ENCODE results near the gene TRPM4. TPM values are rescaled to one million over a fixed set of nuclear protein-coding genes. Genes with fewer than 3 reads are reported as not detected.

Gene TRPM4
- total RNA-seq, 2 experiments from 2014 or later = 20.9 to 44.2 TPM

GRCh38 chr19:49243129-49243528, 85.5 kb downstream of the TRPM4 start:
- no peak overlapping the region for H3K4me2 ChIP-seq (ENCODE audit: low read length)
- H3K79me2 ChIP-seq (ENCODE audit: insufficient read depth, low read depth, low read length) = no peaks in the 10 kb centered on the region
- no peak overlapping the region for H2AFZ ChIP-seq (ENCODE audit: low read length)
- ChIA-PET CTCF (ENCODE audit: unreplicated experiment) (no interaction called here), POLR2A (no interaction called here)
- no peak for TF ChIP-seq EZH2phosphoT487 (IDR thresholded peaks at IDR 0.05; ENCODE audit: borderline replicate concordance, low read depth, low read length)
- TF ChIP-seq, protein P1, sequence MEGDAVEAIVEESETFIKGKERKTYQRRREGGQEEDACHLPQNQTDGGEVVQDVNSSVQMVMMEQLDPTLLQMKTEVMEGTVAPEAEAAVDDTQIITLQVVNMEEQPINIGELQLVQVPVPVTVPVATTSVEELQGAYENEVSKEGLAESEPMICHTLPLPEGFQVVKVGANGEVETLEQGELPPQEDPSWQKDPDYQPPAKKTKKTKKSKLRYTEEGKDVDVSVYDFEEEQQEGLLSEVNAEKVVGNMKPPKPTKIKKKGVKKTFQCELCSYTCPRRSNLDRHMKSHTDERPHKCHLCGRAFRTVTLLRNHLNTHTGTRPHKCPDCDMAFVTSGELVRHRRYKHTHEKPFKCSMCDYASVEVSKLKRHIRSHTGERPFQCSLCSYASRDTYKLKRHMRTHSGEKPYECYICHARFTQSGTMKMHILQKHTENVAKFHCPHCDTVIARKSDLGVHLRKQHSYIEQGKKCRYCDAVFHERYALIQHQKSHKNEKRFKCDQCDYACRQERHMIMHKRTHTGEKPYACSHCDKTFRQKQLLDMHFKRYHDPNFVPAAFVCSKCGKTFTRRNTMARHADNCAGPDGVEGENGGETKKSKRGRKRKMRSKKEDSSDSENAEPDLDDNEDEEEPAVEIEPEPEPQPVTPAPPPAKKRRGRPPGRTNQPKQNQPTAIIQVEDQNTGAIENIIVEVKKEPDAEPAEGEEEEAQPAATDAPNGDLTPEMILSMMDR (conservative IDR thresholded peaks at IDR 0.05; ENCODE audit: low read length) = no peak
- H3K9me2 ChIP-seq (ENCODE audit: insufficient read depth, low read length) = no peaks in the 10 kb centered on the region
- no peak overlapping the region for H3K27ac ChIP-seq (ENCODE audit: low read depth, low read length, poor library complexity, severe bottlenecking)
- no TSS peak for BruUV-seq (replicated peaks)
- no peaks in the 10 kb centered on the region for H4K20me1 ChIP-seq (ENCODE audit: insufficient read depth, low read length)
- H3K9me3 ChIP-seq (ENCODE audit: low read length) = no peaks in the 10 kb centered on the region
- H3K4me1 ChIP-seq (ENCODE audit: insufficient read depth, low read length, poor library complexity, severe bottlenecking) = no peaks in the 10 kb centered on the region
- intact Hi-C loops (cut with micrococcal nuclease; ENCODE audit: unreplicated experiment) = no loop called here
- H3K4me3 ChIP-seq (ENCODE audit: low read depth, low read length, poor library complexity, severe bottlenecking) = no peak overlapping the region
- no peaks in the 10 kb centered on the region for H3K36me3 ChIP-seq (ENCODE audit: insufficient read depth, low read length)
- no peak for DNase-seq (ENCODE audit: low spot score)

- POLR2A ChIA-PET = interaction anchor here (0.6 kb wide), 1 partner anchor 741 kb away, joined by 3 read pairs; no protein-coding TSS in a partner anchor
- CTCF ChIA-PET (ENCODE audit: unreplicated experiment) = no interaction called here
Observed at GRCh38 chr19:49243726-49244125, 86.1 kb downstream of the TRPM4 start.

DNA sequence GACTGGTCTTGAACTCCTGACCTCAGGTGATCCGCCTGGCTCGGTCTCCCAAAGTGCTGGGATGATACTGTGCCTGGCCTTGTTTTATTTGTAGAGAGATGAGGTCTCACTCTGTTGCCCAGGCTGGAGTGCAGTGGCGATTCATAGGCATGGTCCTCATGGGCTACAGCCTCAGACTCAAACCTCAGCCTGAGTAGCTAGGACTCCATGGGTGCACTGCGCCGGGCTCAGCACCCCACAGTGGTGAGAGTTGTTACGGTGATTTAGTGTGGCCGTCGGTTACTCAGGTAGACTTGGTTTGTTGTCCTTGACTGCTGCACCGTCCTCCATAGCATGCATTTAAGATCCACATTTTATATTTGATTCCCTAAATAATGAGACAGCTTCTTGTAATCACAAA, 86.7 kb downstream of the TRPM4 start:
- DNase-seq (ENCODE audit: low spot score) = no peak
- no peak overlapping the region for H3K4me2 ChIP-seq (ENCODE audit: low read length)
- no TSS peak for BruUV-seq (replicated peaks)
- H2AFZ ChIP-seq (ENCODE audit: low read length) = no peak overlapping the region
- H3K79me2 ChIP-seq (ENCODE audit: insufficient read depth, low read depth, low read length) = no peaks in the 10 kb centered on the region
- no peaks in the 10 kb centered on the region for H3K4me1 ChIP-seq (ENCODE audit: insufficient read depth, low read length, poor library complexity, severe bottlenecking)
- no peak overlapping the region for H3K4me3 ChIP-seq (ENCODE audit: low read depth, low read length, poor library complexity, severe bottlenecking)
- no peak overlapping the region for H3K27ac ChIP-seq (ENCODE audit: low read depth, low read length, poor library complexity, severe bottlenecking)
- ChIA-PET POLR2A (no interaction called here), CTCF (ENCODE audit: unreplicated experiment) (no interaction called here)
- H4K20me1 ChIP-seq (ENCODE audit: insufficient read depth, low read length) = no peaks in the 10 kb centered on the region
- TF ChIP-seq, protein P1 (conservative IDR thresholded peaks at IDR 0.05; ENCODE audit: low read length) = no peak
- TF ChIP-seq EZH2phosphoT487 (IDR thresholded peaks at IDR 0.05; ENCODE audit: borderline replicate concordance, low read depth, low read length) = no peak
- intact Hi-C loops (cut with micrococcal nuclease; ENCODE audit: unreplicated experiment) = no loop called here
- H3K9me2 ChIP-seq (ENCODE audit: insufficient read depth, low read length) = no peaks in the 10 kb centered on the region
- H3K36me3 ChIP-seq (ENCODE audit: insufficient read depth, low read length) = no peaks in the 10 kb centered on the region
- no peaks in the 10 kb centered on the region for H3K9me3 ChIP-seq (ENCODE audit: low read length)

More at GRCh38 chr19:49243726-49244125, 86.1 kb downstream of the TRPM4 start:
- no peak overlapping the region for H3K27ac ChIP-seq (ENCODE audit: low read depth, low read length, poor library complexity, severe bottlenecking)
- no peaks in the 10 kb centered on the region for H3K4me1 ChIP-seq (ENCODE audit: insufficient read depth, low read length, poor library complexity, severe bottlenecking)
- intact Hi-C loops (cut with micrococcal nuclease; ENCODE audit: unreplicated experiment) = no loop called here
- BruUV-seq (replicated peaks) = no TSS peak
- H4K20me1 ChIP-seq (ENCODE audit: insufficient read depth, low read length) = no peaks in the 10 kb centered on the region
- no peaks in the 10 kb centered on the region for H3K9me2 ChIP-seq (ENCODE audit: insufficient read depth, low read length)
- no peaks in the 10 kb centered on the region for H3K9me3 ChIP-seq (ENCODE audit: low read length)
- H3K36me3 ChIP-seq (ENCODE audit: insufficient read depth, low read length) = no peaks in the 10 kb centered on the region
- no peaks in the 10 kb centered on the region for H3K79me2 ChIP-seq (ENCODE audit: insufficient read depth, low read depth, low read length)
- H2AFZ ChIP-seq (ENCODE audit: low read length) = no peak overlapping the region
- TF ChIP-seq, protein P1 (conservative IDR thresholded peaks at IDR 0.05; ENCODE audit: low read length) = no peak
- TF ChIP-seq EZH2phosphoT487 (IDR thresholded peaks at IDR 0.05; ENCODE audit: borderline replicate concordance, low read depth, low read length) = no peak
- no peak for DNase-seq (ENCODE audit: low spot score)
- H3K4me2 ChIP-seq (ENCODE audit: low read length) = no peak overlapping the region
- no peak overlapping the region for H3K4me3 ChIP-seq (ENCODE audit: low read depth, low read length, poor library complexity, severe bottlenecking)

Data from OCI-LY7 (cell line).